ENCODE data around the gene GK.

DNA sequence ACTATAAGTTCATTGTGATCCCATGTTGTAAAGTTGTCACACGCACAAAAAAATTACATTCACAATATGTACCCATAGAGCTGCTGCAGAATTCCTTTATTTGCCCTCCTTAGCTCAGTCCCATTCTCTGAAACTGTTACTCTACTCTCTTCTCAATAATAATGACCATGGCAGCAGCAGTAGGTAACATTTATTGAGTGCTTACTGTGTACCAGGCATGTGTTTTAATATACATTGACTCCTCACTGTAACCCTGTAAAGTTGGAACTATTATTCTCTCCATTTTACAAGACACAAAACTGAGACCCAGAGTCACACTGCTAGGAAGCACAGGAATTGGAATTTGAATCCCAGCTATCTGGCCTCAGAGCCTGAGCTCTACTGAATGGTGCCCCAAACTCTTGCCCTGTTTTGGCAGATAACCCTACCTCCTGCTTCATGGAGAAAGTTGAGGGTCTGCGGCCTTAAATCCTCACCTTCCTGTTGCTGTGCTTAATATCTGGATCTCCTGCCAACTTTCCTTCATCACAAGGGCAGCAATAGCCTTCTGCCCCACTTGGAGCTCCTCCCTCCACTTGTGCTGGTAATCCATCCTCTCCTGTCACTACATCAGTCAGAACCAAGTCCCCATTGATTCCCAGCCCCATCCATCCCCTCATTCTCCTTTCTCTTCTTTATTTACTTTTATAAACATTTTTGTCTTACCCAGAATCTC lies 20.8 kb downstream of the GK start:
- TF ChIP-seq, protein P1, sequence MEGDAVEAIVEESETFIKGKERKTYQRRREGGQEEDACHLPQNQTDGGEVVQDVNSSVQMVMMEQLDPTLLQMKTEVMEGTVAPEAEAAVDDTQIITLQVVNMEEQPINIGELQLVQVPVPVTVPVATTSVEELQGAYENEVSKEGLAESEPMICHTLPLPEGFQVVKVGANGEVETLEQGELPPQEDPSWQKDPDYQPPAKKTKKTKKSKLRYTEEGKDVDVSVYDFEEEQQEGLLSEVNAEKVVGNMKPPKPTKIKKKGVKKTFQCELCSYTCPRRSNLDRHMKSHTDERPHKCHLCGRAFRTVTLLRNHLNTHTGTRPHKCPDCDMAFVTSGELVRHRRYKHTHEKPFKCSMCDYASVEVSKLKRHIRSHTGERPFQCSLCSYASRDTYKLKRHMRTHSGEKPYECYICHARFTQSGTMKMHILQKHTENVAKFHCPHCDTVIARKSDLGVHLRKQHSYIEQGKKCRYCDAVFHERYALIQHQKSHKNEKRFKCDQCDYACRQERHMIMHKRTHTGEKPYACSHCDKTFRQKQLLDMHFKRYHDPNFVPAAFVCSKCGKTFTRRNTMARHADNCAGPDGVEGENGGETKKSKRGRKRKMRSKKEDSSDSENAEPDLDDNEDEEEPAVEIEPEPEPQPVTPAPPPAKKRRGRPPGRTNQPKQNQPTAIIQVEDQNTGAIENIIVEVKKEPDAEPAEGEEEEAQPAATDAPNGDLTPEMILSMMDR (IDR thresholded peaks at IDR 0.05), result no peak
- no peak for TF ChIP-seq POLR2AphosphoS5 (IDR thresholded peaks at IDR 0.05; ENCODE audit: low read depth, low read length)
- no peak for TF ChIP-seq SIN3A (IDR thresholded peaks at IDR 0.05; ENCODE audit: borderline replicate concordance, insufficient read depth, low read depth, low read length)
